ENCODE results near the gene GJA4.

DNA sequence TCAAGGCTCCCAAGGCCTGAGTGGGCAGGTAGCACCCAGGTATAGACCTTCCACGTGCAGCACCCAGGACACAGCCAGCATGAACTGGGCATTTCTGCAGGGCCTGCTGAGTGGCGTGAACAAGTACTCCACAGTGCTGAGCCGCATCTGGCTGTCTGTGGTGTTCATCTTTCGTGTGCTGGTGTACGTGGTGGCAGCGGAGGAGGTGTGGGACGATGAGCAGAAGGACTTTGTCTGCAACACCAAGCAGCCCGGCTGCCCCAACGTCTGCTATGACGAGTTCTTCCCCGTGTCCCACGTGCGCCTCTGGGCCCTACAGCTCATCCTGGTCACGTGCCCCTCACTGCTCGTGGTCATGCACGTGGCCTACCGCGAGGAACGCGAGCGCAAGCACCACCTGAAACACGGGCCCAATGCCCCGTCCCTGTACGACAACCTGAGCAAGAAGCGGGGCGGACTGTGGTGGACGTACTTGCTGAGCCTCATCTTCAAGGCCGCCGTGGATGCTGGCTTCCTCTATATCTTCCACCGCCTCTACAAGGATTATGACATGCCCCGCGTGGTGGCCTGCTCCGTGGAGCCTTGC is 31.5 kb upstream of the GJA4 start:
- TF ChIP-seq JUND (IDR thresholded peaks at IDR 0.05), result no peak
- no peak for TF ChIP-seq POLR2A (IDR thresholded peaks at IDR 0.05; ENCODE audit: borderline replicate concordance, extremely low read depth, insufficient read depth, insufficient read length)
- TF ChIP-seq ZNF274 (IDR thresholded peaks at IDR 0.05; ENCODE audit: low read depth, low read length), result no peak
- TF ChIP-seq SP1 (IDR thresholded peaks at IDR 0.05; ENCODE audit: low read depth), result no peak
- TF ChIP-seq, protein P1, sequence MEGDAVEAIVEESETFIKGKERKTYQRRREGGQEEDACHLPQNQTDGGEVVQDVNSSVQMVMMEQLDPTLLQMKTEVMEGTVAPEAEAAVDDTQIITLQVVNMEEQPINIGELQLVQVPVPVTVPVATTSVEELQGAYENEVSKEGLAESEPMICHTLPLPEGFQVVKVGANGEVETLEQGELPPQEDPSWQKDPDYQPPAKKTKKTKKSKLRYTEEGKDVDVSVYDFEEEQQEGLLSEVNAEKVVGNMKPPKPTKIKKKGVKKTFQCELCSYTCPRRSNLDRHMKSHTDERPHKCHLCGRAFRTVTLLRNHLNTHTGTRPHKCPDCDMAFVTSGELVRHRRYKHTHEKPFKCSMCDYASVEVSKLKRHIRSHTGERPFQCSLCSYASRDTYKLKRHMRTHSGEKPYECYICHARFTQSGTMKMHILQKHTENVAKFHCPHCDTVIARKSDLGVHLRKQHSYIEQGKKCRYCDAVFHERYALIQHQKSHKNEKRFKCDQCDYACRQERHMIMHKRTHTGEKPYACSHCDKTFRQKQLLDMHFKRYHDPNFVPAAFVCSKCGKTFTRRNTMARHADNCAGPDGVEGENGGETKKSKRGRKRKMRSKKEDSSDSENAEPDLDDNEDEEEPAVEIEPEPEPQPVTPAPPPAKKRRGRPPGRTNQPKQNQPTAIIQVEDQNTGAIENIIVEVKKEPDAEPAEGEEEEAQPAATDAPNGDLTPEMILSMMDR (IDR thresholded peaks at IDR 0.05 in 2 of 3, conservative IDR thresholded peaks at IDR 0.05 in 1 of 3; ENCODE audit: borderline replicate concordance in 1 of 3, insufficient read depth in 1 of 3, low read depth in 2 of 3, low read length in 2 of 3), result no peak
- no peak for TF ChIP-seq EZH2phosphoT487 (IDR thresholded peaks at IDR 0.05; ENCODE audit: borderline replicate concordance)
- TF ChIP-seq RAD21 (IDR thresholded peaks at IDR 0.05; ENCODE audit: low read depth), result no peak
- TF ChIP-seq EZH2 (IDR thresholded peaks at IDR 0.05), result no peak
- TF ChIP-seq TCF7L2 (IDR thresholded peaks at IDR 0.05; ENCODE audit: borderline replicate concordance, extremely low read depth, insufficient read depth, insufficient read length), result no peak
- TF ChIP-seq, protein P2, sequence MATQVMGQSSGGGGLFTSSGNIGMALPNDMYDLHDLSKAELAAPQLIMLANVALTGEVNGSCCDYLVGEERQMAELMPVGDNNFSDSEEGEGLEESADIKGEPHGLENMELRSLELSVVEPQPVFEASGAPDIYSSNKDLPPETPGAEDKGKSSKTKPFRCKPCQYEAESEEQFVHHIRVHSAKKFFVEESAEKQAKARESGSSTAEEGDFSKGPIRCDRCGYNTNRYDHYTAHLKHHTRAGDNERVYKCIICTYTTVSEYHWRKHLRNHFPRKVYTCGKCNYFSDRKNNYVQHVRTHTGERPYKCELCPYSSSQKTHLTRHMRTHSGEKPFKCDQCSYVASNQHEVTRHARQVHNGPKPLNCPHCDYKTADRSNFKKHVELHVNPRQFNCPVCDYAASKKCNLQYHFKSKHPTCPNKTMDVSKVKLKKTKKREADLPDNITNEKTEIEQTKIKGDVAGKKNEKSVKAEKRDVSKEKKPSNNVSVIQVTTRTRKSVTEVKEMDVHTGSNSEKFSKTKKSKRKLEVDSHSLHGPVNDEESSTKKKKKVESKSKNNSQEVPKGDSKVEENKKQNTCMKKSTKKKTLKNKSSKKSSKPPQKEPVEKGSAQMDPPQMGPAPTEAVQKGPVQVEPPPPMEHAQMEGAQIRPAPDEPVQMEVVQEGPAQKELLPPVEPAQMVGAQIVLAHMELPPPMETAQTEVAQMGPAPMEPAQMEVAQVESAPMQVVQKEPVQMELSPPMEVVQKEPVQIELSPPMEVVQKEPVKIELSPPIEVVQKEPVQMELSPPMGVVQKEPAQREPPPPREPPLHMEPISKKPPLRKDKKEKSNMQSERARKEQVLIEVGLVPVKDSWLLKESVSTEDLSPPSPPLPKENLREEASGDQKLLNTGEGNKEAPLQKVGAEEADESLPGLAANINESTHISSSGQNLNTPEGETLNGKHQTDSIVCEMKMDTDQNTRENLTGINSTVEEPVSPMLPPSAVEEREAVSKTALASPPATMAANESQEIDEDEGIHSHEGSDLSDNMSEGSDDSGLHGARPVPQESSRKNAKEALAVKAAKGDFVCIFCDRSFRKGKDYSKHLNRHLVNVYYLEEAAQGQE (IDR thresholded peaks at IDR 0.05; ENCODE audit: low read depth), result no peak
